ENCODE results near the gene SART3. TPM values are rescaled to one million over a fixed set of nuclear protein-coding genes. Genes with fewer than 3 reads are reported as not detected.

The SART3 gene
- total and polyA plus RNA-seq, 8 donors = 35.1 to 81.7 (median 64.3) TPM

GRCh38 chr12:108568338-108569154 lies 7.6 kb upstream of the SART3 start:
- Histone ChIP-seq H3K27me3 (no peaks in the 10 kb centered on the region), H3K9me3 (no peaks in the 10 kb centered on the region), H3K27ac (peak overlapping the region; percentile 35 to 67), H3K36me3 (peaks cover 4 to 63% of the 10 kb centered on the region in 2 donors), H3K4me1 (peaks cover 15 to 47% of the 10 kb centered on the region in 2 donors), H3K4me3 (no peak overlapping the region)
- ATAC-seq = no peak
- intact Hi-C loops (cut with DNase I) = loop anchor here in 1 of 2 donors (5.0 kb wide), 2 partner anchors 49 to 234 kb away; no protein-coding TSS in a partner anchor
- no peak for DNase-seq
- TF ChIP-seq, protein P1, sequence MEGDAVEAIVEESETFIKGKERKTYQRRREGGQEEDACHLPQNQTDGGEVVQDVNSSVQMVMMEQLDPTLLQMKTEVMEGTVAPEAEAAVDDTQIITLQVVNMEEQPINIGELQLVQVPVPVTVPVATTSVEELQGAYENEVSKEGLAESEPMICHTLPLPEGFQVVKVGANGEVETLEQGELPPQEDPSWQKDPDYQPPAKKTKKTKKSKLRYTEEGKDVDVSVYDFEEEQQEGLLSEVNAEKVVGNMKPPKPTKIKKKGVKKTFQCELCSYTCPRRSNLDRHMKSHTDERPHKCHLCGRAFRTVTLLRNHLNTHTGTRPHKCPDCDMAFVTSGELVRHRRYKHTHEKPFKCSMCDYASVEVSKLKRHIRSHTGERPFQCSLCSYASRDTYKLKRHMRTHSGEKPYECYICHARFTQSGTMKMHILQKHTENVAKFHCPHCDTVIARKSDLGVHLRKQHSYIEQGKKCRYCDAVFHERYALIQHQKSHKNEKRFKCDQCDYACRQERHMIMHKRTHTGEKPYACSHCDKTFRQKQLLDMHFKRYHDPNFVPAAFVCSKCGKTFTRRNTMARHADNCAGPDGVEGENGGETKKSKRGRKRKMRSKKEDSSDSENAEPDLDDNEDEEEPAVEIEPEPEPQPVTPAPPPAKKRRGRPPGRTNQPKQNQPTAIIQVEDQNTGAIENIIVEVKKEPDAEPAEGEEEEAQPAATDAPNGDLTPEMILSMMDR (IDR thresholded peaks at IDR 0.05) = no peak

- intact Hi-C loops (cut with DNase I) = loop anchor here in 1 of 2 donors (5.0 kb wide), 2 partner anchors 50 to 235 kb away; no protein-coding TSS in a partner anchor
- H3K27me3 ChIP-seq = no peaks in the 10 kb centered on the region
- TF ChIP-seq, protein P1 (IDR thresholded peaks at IDR 0.05) = no peak
- ATAC-seq (peak; percentile 47), DNase-seq (no peak)
- H3K36me3 ChIP-seq = peaks cover 4 to 63% of the 10 kb centered on the region in 2 donors
- peak overlapping the region; percentile 45 to 77 for H3K27ac ChIP-seq
- H3K4me3 ChIP-seq = no peak overlapping the region
- peaks cover 15 to 55% of the 10 kb centered on the region in 2 donors for H3K4me1 ChIP-seq
- H3K9me3 ChIP-seq = no peaks in the 10 kb centered on the region
Observed at GRCh38 chr12:108567406-108568337, 6.7 kb upstream of the SART3 start.

DNA sequence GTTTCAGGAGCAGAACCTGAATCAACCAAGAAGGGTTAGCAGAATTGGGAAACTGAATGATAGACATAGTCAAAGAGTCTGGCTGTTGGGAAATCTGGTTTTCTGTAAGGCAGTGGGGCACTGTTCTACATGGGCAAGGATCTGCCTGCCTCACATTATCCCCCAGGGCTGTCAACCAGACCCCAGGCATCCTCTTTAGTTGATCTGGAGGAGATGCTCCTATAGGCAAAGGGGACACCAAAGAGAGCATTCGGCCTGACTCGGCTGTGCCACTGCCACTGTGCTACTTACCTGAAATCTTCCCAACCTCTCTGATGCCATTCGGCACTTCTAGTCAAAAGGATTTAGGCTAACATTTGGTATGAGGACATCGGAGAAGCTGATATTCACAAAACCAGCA lies 5.5 kb upstream of the SART3 start:
- H3K36me3 ChIP-seq = peaks cover 4 to 63% of the 10 kb centered on the region in 2 donors
- no peaks in the 10 kb centered on the region for H3K9me3 ChIP-seq
- DNase-seq (no peak), ATAC-seq (no peak)
- intact Hi-C loops (cut with DNase I) = loop anchor here in 1 of 2 donors (5.0 kb wide), 2 partner anchors 51 to 236 kb away; no protein-coding TSS in a partner anchor
- no peaks in the 10 kb centered on the region for H3K27me3 ChIP-seq
- H3K4me3 ChIP-seq = no peak overlapping the region
- H3K27ac ChIP-seq = peak overlapping the region; percentile 45 to 77
- peaks cover 19 to 56% of the 10 kb centered on the region in 2 donors for H3K4me1 ChIP-seq
- TF ChIP-seq, protein P1 (IDR thresholded peaks at IDR 0.05) = no peak

DNA sequence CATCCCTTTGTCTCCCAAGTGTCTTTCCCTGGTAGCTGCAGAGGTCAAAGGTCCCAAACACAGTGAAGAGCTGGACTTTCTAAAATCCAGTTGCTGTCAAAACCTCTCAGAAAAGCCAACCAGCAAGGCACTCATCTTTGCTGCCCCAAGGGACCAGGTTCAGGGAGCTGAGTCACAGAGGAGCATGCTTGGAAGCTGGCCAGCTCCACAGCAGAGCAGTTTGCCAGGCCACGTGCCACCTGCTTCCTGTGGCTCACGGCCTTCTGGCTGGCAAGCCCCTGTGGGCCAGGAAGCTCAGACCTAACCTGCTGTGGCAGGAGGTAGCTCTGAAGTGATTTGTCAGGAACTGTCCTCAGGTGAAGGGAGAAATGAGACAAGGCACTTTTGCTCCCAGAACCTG lies 5.0 kb upstream of the SART3 start:
- peaks cover 4 to 63% of the 10 kb centered on the region in 2 donors for H3K36me3 ChIP-seq
- H3K4me3 ChIP-seq = no peak overlapping the region
- ATAC-seq = peak; percentile 5
- H3K4me1 ChIP-seq = peaks cover 19 to 56% of the 10 kb centered on the region in 2 donors
- peak in 2 of 4 donors; percentile 87 to 89 for DNase-seq
- H3K27me3 ChIP-seq = no peaks in the 10 kb centered on the region
- TF ChIP-seq, protein P1 (IDR thresholded peaks at IDR 0.05) = no peak
- H3K27ac ChIP-seq = peak overlapping the region; percentile 45 to 77
- no peaks in the 10 kb centered on the region for H3K9me3 ChIP-seq
- intact Hi-C loops (cut with DNase I) = loop anchor here in 1 of 2 donors (5.0 kb wide), 2 partner anchors 51 to 236 kb away; no protein-coding TSS in a partner anchor
